CD4-positive, alpha-beta T cell treated with Interleukin-17A for 4 hours (primary cell): ENCODE measurements around the gene AUTS2.

Source experiments
- DNase-seq: peaks from one replicate; pipeline ENCODE4 v3.0.0-alpha.2; 2020; ENCODE audit warnings: mixed read lengths

Gene AUTS2

DNA sequence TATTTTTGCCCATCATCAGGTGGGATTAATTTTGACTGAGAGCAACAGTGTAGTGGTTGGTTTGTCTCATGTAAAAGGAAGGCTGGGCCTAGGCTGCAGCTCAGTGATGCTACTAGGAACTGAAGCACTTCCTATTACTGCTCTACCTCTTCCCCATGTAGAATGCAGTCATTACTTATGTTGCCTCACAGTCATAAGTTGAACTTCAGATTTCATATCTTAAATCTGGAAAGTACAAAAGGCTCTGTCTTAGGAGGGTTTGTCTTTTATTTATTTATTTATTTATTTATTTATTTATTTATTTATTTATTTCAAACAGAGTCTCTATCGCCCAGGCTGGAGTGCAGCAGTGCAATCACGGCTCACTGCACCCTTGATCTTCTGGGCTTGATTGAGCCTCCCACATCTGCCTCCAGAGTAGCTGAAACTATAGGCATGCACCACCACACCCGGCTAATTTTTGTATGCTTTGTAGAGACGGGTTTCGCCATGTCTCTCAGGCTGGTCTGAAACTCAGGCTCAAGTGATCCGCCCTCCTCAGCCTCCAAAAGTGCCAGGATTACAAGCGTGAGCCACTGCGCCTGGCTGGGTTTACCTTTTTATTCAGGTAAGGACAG is 812.0 kb downstream of the AUTS2 start:
- DNase-seq, result no peak

DNA sequence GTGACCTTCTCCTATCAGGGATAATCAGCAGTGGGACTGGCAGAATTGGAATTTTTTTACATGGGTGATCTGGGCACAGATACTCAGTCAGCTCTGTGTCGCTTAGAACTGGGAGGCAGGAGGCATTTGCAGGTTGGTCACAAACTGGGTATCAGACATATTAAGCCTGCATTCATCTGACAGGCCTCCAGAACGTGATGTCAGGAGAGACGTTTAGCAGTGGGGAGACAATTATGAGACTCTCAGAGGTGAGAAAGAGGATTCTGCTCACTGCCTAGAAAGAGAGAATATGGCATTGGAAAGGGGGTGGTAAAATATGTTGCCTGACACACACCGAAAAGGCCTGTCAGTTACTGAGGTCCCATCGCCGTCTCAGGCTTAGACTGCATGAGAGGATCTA is 816.1 kb downstream of the AUTS2 start:
- DNase-seq, result no peak

DNA sequence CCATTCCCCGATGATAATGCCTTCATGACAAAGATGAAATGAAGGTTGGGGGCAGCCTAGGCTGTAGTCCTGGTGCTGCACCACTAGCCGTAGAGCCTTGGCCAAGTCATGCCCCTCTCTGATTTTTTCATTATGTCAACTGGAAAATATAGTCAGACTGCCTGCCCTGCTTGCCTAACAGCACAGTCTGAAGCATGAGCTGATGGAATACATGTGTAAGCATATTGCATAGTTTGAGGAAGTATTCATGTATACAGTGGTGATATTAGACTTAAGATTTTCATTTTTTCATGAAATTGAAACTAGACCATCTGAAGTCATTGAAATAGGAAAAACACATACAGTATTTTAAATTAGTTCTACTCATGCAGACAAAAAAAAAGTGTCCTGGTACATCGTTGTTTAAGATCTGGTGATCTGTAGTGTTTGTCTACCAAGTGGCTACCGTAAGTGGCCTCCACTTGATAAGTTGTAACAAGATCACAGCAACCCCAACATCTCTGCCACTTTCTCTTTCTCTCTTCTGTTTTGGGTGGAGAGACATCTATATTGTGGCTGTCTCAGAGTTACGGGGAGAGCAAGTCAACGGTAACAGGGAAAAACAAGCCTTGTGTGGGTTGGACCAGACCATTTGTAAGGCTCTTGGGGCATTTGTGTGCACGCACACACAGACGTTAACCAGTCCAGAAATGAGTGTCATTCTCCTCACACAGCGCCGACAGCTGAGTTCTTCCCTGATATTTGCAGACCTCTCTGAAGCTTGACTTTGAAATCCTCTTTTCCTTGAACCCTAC is 817.1 kb downstream of the AUTS2 start:
- no peak for DNase-seq

DNA sequence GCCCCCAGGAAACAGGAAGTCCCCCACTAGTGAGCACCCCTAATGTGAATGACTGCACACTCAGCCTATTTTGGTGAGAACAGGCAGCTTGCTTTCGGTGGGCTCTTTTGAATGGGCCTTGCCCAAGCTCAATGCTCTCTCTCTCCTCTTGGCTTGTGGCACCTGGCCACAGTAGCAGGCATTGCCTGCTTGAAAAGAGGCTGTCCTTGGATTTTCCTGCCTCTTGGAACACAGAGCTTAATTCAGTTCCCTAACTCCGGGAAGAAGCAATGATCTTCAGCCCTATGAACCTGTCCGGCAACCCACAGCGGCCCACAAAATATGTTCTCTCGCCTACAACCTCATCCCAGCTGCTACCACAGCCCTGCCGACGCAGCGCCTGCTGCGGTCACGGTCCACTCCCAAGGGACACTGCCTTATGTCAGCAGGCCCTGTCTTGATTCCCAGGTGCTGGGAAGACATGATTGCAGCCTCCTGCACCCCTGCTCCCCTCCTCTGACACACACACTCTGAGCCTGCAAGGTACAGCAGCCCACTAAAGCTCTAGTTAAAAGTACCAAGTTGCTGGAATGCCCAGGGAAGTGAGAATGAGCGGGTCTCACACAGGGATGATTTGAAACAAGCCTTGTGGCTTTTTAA is 818.2 kb downstream of the AUTS2 start:
- DNase-seq, result no peak

DNA sequence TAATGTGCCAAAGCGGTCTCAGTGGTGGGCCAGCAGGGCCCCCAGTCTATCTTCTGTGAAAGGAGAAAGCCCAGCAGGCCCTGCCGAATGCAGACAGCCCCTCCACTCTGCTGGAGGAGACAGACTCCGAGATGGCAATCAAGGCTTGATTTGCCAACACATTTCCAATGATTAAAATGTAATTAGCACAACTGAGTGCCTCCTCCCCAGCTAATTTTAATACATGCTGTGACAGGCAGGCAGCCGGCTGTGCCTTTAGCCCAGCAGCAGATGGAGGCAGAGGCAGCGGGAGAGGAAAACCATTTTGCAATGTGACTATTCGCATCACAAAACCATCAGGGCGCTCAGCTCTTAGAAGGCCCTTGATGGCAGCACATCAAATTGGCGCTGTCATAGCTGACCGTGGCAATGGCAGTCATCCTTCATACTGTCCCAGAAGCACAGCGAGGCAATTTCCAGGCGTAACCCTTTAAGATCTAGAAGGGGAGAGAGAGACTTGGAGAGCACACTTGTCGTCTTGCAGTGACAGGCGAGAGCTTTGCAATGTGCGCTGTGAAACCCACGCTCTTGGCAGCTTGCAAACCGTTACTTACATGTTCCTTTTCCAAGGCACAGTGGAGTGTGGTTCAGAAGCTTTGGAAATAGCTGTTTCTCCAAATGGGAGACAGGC is 818.8 kb downstream of the AUTS2 start:
- no peak for DNase-seq

DNA sequence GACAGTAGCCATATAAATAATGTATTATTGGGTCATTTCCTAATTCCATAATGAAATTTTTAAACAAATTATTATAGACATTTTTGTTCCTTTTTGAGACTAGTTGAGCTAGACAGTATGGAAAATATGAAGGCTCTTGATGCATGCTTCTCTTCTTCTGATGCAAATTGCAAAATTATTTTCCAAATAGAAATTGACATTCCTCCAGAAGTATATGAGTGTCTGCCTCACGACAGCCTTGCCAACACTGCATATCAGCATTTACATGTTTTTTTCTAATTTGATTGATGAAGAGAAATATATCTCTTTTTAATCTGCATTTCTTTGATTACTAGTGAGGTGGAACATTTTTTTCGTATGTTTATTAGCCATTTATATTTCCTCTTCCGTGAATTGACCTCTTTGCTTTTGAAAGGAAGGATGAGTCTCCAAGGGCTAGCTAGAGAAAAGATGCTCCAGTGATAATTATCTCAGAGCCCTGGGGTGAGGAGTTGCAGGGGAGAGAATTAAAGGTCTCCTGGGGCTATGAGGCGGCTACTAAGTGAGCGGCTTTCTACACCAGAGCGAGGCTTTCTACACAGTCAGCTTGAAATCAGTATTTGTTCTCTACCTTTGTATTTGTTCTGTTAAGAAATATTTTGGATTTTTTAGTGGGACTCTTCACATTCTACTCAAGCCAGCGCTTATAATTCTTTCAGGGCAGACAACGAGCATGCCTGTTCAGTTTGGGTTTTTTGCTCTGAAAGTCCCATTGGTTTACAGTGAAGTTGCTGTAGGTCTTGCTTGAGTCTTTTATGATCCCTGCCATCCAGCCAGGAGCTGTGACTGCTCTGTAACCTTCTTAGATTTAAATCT is 821.5 kb downstream of the AUTS2 start:
- DNase-seq, result no peak

DNA sequence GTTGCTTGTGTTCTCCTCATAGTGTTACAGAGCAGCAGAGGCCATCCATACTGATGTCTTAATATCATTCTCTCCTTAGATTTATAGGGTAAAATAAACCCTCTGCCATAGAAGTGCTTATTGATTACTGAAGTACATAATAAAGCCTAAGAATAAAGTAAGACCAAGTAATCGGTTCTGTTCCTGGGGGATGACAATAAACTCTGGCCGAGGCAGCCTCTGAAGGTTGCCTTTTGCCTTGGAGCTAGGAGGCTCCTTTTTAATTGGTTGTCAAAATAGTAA is 822.0 kb downstream of the AUTS2 start:
- no peak for DNase-seq

DNA sequence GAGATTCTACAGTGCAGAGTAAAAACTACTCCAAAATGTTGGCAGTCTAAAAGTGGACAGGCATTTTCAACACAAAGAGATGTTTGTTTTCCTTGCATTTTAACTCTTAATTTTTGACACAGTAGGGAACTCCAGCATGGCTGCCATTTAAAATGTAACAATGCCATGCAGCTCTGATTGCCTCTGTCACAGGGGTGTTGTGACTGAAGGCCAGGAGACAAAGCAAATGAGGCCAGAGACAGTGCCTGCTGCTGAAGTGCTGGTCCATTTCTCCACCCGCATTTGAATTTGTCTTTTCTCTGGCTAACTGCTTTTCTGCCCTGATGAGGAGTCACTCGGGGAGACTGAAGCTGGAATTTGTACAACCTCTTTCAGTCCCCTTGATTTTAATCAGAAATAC is 823.0 kb downstream of the AUTS2 start:
- DNase-seq, result no peak

DNA sequence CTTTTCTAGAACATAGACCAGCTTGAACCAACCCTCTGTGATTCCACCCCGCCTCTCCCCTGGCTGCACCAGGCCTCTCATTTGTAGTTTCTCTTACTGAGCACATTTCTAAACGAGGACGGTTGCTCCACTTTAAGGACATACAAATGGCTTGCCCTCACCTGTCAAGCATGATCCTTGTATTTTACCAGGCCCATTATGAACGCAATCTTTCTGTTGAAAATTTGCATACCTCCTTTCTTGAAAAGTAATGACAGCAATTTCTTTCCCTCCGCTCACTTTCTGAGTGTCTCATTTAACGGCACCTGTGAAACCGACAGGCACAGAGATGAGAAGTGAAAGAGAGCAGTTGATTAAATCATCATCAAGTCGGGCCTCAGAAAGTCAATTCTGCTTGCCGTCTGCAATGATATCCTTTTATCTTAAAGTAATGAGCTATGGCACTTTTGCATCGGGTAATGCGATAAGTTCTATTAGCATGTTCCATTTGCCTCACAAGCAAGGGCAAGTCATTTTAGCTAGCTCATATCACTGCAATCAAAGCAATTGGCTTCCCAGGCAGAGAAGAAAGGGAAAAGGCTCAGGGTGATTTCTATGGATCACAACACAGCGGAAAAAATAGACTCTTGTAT is 828.1 kb downstream of the AUTS2 start:
- DNase-seq, result no peak

DNA sequence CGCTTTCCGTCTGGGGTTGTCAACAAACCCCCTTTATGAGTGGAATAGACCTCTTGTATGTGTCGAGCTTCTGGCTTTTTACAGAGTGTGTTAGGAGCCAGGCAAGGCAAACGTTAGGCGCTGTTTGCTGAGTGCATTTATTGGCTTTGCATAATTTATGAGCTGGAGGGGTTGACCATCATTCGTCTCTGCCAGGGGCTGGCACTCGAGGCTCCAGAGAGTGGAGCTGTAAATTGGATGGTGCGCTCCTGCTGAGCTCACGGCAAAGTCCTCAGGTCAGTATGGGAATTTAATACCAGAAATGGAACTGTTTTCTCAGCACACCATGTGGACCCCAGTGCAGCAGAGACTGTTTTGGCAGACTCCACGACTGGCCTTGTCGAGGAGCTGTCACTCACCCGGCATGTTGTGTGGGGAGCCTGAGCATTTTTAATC is 834.3 kb downstream of the AUTS2 start:
- DNase-seq, result no peak

DNA sequence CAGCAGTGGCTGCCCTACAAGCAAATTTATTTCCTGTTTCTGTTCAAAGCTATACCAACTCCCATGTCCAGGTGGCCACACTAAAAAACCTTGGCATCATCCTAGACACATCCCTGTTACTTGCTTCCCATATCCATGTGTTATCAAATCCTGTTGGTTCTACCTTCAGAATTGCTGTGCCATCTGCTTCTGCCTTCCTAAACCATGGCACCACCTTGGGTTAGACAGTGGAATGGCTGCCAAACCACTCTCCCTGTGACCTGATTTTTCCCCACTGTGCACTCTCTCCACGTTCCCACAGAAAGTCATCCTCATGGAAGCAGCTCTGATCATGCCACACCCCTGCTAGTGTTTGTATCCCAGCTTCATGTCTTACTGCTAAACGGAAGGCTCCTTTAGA is 836.1 kb downstream of the AUTS2 start:
- DNase-seq, result no peak

DNA sequence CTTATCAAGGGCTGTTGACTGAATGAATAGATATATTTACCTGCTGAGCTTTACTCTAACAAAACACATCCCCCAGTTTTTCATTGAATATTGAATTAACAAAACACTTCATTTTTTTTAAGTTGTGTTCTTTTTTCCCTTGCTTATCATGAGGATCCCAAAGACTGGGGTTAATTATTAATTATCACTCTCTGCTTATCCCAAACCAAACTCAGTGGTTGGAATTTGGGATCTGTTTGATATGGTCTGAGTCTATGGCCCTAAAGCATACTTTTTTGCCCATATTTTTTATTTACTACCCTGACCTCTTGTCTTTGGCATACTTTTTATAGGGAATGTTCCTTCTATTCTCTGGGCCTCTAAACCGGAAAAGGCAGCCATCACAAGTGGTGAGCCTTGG is 836.5 kb downstream of the AUTS2 start:
- DNase-seq, result no peak

DNA sequence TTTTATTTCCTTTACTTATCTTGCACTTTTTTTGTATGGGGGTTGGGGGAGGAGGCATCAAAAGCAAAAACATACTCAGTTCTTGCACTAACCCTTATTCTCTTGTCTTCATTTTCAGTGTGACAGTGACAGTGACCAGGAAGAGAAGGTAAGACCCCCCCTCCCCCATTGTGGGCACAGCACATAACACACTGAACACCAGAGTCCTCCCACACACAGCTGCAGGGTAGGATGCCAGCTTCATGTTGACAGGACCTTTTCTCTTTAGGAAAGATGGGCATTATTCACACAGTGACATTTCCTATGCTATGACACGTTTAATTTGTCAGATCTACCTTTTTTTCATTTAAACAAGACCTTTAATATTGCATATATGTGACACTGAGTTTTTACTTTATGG is 837.4 kb downstream of the AUTS2 start:
- no peak for DNase-seq

DNA sequence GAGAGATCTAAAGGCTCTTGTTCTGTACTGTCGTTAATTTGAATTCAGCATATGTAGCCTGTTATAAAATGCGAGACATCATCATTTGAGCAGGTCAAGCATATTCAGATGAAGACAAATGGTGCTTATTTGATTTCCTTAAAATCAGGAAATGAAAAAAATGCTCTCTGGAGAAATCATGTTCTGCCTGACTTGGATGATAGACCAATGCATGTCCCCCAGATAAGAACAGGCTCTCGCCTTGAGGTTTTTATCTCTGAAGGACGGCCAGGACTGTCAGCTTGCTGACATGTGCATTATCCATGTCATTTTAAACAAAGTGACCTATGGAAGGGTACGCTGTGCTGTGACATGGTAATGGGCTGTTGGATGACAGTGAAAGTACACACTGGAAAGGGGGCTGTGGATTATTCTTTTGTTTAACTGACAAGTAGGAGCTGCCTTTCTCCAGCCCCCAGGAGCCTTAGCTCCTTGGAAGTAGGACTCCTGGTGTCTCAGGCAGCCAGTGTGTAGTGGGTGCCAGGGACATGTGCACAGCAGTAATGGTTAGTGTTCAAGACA is 838.6 kb downstream of the AUTS2 start:
- no peak for DNase-seq

DNA sequence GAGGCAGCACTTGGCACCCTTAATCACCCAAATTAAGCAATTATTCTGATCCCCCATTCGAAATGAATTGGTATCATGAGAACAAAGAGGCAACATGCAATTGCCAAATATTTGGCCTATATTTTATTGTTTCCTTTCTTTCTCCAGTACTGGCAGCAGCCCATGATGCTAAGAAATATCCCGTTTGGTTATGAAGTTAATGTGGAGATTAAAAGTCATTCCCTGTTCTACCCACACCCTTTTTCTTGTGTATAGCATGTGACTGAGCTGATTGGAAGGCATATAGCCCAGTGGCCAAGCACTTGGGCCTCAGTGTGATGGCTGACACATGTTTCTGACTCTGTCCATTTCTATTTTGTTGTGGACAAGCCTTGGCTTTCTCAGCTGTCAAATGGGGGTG is 841.4 kb downstream of the AUTS2 start:
- DNase-seq, result no peak

DNA sequence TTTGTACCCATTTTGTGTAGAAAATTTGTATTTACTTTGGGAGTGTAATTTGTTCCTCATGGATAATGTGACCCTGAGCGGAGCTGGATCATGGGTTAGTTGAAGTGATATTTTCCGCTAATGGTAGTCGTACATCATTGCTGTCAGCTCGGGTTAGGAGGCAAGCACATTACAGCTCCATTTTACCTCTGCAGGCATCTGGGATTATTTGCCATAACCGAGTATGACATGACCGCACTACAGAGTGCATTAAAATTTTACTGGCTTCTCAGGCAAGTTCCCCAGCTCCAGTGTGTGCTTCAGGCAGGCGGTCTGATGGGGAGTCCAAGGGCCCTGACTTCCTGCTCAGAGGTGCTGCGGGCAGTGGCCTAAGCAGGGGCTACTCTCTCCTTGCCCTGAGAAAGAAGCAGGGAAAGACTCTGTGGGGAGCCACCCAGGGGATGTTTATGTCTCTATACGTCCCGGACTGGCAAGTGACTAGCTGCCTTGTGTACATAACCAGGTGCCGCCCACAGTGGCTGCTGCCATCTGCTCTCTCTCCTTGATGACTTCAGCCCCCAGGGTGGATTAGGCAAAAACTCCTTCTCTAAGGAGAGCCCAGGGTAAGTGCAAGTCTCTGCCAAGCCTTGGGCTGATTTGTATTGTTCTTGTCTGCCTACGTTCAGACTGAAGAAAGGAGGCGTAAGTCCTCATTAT is 848.3 kb downstream of the AUTS2 start:
- no peak for DNase-seq

DNA sequence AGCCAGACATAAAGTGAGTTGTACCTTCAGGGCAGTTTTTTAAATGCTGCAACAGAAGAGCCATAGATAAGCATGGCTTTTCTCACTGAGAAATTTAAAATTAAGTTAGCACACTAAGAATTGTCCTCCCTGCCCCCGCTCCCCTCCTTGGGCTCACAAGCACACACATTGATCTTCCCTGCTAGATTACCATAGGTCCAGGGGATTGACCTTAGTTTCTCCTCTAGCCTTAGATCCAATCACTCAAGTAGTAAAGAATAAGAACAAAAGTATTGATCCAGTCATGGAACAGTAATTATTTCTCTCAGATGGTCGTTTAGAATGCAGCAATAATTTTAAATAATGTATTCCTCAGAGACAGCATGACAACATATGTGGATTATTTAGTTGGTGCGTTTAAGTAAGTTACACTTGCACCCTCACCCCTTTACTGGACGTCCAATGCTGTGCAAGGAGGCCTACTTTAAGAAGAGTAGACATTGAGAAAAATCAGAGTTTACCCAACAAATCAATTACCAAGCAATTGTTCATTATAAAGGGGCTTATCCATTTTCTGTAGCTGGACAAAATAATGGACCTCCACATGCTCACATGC is 850.1 kb downstream of the AUTS2 start:
- no peak for DNase-seq

DNA sequence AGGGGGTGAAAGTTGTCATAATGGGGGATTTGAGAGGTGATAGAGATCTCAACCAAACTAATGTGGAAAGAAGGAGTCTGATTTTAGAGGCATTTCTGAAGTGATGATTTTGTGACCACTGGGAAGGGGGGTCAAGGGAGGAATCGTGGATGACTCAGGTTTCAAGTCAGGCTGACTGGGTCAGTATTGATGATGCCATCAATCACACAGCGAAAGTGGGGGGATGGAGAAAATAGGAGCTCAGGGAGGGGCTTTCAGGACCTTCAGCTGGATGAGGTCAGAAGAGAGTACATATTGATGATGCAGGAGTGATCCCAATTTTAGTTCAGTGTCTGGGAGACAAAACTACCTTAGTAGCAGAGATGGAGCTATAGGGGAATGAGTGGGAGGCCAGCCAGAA is 852.5 kb downstream of the AUTS2 start:
- no peak for DNase-seq

DNA sequence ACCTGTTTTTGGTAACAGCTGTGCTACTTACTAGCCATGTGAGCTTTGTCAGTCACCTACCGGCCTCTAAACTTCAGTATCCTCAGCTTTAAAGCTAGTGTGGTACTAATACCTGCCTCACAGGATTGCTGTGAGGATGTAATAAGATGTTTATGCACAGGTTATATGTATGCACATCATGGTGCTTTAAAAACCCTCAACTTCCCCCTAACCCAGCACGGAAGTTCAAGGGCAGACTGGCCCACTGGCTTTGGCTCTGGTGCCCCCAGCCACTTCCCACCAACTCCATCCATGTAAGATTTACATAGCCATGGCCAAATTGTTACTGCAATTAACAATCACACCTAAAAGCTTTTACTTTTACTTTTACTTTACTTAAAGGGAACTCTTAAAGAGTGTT is 857.6 kb downstream of the AUTS2 start:
- DNase-seq, result no peak

DNA sequence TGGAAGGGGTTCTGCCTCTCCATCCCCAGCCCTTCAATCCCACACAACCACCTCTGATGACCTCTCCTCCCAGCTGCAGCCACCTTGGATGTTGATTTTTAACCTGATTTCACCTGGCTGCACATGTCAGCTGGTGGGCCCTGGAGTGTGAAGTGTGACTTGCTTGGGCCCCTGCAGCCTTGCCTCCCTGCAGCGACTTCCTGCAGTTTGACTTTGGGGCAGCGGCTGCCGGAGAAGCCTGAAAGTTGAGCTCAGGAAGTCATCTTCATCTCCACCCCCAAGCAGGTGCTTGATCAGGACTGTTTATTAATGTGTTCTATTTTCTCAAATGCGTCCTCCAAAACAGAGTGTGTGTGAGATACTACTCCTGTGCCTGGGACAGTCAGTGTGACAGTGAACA is 858.4 kb downstream of the AUTS2 start:
- peak; percentile 33 for DNase-seq

DNA sequence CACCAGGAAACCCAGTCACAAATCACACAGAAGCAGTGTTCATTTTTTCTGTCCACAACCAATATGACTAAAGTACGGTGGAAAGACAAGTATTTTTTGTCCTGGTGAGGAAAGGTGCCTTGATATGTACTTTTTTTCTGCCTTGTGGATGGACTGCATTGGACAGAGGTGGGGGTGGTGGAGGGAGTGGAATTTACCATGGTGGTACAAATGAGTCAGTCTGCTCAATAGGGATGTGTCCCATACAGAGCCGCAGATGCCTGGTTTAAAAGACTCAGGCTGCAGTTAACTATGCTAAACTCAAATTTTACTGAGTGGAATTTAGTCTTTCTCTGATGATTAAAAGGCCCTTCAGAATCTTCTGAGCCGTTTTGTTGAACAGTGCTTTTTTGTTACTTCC is 859.2 kb downstream of the AUTS2 start:
- DNase-seq, result no peak
